HG03103 (cell line): Measurements from ENCODE around the gene CRYGB.
"Not testable (repeated sequence)": the region's sequence is repeated elsewhere in the genome, so short reads cannot be mapped to it uniquely, and the experiment has no call there.

ENCODE experiments used
- ATAC-seq: cut with Tn5 transposase; IDR thresholded peaks from one replicate; pipeline ENCODE4 v1.9.1; 2021; ENCODE audit warnings: low read depth; ENCODE audit not compliant: unreplicated experiment

CRYGB gene

DNA sequence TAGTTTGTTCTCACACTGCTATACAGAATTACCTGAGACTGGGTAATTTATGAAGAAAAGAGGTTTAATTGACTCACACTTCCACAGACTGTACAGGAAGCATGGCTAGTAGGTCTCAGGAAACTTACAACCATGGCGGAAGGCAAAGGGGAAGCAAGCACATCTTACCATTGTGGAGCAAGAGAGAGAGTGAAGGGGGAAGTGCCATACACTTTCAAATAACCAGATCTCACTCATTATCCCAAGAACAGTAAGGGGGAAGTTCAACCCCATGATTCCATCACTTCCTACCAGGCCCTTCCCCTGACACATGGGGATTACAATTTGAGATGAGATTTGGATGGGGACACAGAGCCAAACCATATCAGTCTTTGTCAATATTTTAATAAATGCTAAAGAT lies 5.0 kb upstream of the CRYGB start:
- ATAC-seq = no peak

DNA sequence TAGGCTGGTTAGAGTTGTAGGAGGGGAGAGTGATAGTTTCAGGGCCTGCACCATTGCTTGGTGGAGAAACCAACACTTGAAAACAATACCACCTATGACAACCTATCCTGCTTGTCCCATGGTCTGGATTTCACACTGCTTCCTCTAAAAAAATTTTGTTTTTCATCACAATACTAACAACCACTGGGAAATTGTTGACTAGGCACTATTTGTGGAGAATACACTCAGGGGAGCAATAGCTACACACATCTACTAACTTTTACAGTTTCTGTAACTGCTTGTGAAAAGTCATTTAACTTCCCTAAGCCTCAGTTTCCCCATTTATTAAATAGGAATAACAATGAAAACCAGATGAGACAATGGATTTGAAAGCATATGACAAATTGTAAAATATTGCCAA lies 4.1 kb upstream of the CRYGB start:
- no peak for ATAC-seq

DNA sequence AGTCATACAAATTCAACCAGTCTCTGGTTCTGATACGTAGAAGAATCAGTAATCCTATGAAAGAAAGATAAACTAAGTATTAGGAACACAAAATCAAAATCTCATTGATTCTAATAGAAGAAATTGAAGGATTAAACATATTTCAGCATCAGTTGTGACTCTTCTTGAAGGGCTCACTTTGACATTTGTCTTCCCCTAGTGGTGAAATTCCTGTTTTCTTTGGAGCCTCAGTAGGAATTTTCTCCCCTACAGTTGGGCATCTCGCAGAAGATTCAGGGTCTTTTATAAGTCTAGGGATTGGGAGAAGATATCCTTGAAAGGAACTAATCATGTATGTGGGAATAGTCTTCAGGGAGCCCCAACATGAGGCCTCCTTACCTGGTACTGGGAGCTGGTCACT lies 2.8 kb upstream of the CRYGB start:
- ATAC-seq = no peak

DNA sequence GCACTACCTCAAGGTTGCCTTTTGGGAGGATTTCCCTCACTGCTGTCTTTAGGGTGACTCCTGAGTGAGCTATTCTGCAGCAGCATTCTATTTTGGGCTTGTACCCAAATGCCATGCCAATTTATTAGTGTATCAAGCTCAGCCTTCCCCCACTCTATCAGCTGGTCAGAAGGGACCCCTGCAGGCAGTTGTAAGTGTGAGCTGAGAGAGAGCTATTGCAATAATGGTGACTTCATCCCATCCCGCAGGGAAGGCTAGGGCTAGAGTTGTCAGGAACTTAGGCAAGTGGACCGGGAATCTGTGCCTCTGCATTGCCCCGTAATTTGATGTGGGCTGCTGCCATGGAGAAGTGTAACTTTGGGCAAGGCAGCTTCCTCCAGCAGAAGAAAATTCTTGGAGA lies 1.8 kb upstream of the CRYGB start:
- ATAC-seq = no peak

DNA sequence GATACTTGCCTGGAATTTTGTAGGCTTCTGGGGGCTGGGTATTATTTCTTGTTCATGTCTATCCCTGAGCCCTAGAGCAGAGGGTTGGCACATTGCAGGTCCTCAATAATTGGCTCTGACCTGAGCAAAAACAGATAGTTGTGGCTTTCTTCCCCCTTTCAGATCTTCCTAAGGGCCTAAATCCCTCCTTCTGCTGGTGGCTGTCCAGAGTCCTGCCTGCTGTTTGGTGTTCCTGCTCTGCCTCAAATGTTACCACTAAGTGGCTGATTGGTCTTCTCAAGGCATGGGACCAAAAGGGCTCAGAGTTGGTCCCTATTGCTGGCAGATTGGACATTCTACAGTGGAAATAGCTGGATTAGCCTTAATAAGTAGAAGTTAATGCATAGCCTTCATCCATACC lies 1.1 kb upstream of the CRYGB start:
- no peak for ATAC-seq

DNA sequence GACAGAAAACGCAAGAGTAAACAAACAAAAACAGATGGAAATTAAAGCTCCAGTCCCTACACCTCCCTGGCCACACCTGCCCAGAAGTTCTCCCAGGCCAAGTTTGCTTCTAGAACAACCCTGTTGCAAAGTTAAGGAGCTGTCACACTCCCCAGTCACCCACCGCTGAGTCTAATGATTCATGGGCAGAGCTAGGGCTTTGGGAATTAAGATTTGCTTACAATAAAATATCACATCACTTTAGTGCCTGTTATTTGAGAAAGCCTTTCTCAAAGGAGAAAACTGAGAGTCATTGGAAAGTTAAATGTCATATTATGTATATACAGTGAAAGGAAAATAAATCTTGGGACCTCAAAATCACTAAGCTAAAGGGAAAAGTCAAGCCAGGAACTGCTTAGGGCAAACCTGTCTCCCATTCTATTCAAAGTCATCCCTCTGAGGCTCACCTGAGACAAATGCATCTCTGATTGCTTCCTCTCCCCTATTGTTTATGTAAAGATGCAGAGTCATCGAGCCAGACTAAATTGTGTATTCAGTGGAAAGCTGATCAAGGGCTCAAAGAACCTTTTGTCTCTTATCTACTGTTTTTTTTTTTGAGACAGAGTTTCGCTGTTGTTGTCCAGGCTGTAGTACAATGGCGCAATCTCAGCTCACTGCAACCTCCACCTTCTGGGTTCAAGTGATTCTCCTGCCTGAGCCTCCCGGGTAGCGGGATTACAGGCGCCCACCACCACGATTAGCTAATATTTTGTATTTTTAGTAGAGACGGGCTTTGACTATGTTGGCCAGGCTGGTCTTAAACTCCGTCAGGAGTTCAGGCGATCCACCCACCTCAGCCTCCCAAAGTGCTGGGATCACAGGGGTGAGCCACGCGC lies 2.8 kb downstream of the CRYGB start:
- ATAC-seq = no peak

DNA sequence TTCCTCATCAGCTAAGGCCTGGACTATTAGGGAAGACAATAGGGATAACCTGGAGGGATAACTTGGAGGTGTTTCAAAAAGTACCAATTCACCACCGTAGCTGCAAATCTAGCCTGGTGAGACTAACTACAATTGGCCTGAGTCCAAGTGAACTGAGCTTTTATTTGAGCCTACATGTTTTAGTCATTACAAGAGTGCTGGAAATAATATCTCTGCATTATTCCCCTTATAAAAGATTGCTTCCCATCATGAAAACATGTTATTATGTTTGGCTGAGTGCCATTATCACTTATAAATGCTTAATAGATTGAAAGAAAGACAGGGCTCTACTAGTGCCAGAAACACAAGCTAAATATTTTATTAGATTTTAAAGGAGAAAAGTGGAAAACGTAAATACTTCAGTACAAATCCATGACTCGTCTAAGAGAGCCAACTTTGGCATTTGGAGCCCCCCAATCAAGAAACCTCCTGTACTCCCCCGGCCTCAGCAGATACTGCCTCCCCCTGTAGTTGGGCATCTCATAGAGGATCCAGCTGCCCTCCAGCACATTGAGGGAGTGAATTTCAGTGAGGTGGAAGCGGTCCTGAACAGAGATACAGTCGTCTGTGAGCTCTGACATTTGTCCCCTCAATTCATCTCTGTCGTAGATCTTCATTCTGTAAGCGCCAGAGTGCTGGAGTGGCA lies 3.6 kb downstream of the CRYGB start:
- no peak for ATAC-seq

DNA sequence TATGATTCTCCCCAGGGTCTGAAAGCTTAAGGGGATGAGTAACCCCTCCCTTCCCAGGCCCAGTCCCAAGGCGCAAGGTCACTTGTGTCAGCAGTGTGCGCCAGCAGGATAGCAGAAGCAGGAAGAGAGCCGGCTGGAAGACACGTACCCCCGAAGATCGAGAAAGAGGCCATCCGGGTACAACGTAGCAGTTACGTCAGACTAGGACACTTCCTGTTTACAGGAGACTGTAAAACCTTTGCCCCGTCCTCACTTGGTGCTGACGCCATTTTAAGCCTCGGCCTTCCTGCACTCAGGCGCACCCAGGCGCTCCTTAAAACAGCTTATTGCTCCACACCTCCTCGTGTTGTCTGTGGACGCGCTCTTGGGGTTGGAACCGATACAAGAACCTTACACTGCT lies 6.5 kb downstream of the CRYGB start:
- no peak for ATAC-seq

DNA sequence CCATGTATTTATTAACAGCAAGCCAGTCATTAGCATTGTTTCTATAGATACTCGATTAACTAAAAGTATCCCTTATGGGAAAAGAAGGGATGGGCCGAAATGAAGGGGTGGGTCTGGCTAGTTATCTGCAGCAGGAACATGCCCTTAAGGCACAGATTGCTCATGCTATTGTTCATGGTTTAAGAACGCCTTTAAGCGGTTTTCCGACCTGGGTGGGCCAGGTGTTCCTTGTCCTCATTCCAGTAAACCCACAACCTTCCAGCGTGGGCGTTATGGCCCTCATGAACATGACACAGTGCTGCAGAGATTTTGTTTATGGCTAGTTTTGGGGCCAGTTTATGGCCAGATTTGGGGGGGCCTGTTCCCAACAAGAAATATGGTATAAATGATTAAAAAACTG lies 7.6 kb downstream of the CRYGB start:
- ATAC-seq = not testable (repeated sequence)

DNA sequence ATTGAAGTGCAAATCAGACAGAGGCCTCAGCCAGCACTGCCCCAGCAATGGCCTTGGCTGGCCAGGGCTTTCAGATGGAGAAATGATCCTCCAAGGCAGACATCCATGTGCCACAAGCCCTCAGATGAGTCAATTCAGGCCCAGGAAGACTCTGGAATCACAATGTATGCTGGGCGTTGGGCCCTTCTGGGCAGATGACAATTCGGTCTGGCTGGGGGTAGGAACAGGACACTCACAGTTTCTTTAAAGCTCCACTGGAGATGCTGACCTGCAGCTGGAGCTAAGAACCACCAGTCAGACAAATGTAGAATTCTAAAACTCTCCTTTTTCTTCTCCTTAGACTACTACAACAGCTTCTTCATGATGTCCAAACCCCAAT lies 9.3 kb downstream of the CRYGB start:
- no peak for ATAC-seq

DNA sequence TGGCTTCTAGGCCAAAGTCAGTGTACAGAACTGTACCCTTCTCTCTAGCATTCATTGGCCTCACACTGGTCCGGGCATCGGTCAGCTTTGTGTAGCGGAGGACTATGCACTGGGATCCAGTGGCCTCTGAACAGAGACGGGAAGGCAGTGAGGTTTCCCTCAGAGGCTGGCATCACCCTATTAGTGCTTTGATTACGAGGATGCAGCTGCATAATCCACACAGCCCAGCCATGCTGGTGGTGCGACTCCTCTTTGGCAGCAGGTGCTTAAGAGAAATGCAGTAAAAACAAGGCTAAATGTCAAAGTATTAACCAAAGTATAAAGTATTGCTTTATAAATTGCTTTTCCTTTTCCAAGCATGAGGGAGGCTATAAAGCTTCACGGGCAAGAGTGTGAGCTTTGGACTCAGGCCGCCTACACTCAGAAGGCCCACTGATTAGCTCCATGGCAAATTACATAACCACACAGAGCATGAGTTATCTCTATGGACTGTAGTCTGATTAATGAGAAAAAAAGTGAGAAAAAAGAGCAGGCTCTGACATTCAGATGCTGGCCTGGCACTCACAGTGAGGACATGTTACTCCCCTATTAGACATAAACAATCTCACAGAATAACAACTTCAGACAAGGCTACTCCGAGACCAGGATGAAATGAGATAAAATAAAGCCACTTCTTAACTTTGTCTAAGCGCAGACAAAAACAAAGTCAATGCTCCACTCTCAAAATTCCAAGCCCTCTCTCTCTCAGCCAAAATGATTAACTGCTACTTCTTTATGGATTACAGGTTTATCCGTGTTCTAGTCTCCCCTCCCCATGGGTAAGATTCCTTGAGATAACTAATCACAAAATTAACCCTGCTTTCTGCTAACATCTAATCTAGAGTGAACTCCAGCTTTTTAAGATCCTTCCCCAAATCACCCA lies 9.9 kb downstream of the CRYGB start:
- ATAC-seq = no peak

DNA sequence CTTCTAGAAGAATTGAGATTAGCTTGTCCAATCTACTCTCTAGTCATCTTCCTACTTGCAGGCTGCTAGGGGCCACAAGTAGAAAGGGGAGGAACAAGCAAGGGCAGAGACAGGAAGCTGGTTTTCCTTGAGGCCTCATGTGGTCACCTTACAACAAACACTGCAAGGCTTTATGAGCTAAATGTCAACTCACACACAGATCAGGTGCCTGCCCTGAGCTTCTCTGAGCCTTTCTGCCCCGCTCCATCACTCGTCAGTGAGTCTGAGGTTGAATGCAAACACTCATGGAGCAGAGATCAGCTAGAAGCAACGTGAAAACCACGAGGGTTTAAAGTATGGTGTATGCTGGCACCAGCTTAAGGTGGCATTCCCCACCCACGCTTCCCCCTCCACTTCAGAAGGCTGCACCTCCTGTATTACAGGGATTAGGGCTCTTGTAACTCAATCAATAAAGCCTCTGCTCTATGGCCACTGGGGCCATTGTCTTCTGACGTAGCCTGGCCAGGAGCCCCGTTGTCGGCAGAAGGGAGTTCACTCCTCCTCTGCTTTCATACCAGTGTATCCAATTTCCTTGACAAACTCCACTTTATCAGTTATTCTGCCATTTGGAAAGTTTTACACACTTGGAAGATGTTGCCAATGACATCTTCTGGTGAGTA lies 10.9 kb downstream of the CRYGB start:
- ATAC-seq = peak; percentile 47

DNA sequence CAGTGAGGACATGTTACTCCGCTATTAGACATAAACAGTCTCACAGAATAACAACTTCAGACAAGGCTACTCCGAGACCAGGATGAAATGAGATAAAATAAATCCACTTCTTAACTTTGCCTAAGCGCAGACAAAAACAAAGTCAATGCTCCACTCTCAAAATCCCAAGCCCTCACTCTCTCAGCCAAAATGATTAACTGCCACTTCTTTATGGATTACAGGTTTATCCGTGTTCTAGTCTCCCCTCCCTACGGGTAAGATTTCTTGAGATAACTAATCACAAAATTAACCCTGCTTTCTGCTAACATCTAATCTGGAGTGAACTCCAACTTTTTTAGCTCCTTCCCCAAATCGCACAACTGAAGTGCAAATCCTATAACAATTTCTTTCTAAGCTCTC lies 15.2 kb downstream of the CRYGB start:
- ATAC-seq = no peak

DNA sequence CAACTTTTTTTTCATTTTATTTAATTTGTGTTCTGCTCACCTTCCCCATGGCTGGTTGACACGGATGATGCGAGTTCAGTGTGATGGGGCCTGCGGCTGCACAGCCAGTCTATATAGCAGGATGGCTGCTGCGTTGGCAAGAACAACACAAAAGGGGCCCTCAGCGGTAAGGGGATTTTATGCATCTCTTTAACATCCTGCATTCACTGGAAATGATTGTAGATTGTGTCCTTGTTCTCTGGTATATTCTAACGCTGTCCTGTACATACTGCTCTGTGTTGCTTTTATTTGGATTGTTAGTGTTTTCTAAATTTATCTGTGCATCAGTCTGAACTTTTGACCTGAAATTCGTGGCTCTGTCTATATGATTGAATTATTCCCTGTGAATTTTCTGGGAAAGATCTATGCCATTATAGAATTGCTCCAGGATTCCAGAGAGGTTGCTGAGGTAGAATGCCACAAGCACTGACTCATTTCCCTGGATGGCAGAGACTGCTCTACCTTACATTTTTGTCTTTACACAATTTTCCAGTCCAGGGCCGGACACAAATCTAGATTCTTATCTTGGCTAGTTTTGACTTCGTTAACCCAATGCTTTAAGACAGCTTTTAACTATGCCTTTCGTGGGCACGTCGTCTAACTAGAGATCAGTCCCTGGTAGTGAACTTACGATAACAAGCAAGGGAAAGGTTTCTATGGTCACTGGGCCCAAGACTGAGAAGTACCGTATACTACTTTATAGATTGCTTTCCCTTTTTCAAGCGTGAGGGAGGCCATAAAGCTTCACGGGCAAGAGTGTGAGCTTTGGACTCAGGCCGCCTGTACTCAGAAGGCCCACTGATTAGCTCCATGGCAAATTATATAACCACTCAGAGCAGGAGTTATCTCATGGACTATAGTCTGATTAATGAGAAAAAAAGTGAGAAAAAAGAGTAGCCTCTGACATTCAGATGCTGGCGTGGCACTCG lies 15.9 kb downstream of the CRYGB start, which contains the start of gene CRYGC:
CRYGC (minus strand) TSS at position 85 of the 968 bp plus-strand sequence; CDS start at position 49, 36 bp downstream.
- ATAC-seq = no peak

DNA sequence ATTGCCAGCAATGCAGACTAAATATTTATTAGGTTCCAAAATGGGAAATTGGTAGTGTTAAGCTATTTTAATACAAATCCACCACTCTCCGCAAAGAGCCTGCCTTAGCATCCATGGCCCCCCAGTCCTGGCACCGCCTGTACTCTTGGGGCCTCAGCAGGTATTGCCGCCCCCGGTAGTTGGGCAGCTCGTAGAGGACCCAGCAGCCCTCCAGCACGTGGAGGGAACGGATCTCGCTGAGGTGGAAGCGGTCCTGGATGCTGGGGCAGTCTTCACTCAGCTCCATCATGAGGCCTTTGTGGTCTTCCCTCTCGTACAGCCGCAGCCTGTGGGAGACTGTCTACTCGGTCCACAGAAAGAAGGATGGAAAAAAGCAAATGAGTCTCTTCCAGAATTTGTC lies 17.8 kb downstream of the CRYGB start:
- ATAC-seq = no peak

DNA sequence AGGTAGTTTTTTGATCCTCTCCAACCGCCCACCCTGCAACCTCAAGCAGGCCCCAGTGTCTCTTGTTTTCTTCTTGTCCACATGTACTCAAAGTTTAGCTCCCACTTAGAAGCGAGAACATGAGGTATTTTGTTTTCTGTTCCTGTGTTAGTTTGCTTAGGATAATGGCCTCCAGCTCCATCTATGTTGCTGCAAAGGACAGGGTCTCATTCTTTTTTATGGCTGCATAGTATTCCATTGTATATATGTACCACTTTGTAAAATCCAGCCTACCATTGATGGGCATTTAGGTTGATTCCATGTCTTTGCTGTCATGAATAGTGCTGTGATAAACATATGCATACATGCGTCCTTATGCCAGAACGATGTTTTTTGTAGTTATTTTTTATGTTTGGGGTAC lies 18.9 kb downstream of the CRYGB start:
- ATAC-seq = no peak

DNA sequence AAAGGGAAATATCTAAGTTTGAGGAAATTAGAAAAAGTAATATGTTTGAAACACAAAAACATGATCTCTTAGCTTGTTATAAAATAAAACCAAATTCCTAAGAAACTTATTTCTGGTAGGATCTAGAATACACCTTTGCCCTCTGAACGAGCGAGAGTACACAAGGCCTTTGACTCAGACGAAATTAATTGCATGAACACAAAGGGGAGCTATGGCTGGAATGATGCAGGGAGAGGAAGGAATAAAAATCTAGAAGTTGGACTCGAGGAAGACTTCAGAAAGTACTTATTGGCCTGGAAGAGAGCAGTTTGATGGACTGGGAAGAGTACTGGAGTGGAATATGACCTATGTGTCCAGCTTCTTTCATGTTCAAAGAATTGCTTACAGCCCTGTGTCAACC lies 20.7 kb downstream of the CRYGB start:
- ATAC-seq = no peak

DNA sequence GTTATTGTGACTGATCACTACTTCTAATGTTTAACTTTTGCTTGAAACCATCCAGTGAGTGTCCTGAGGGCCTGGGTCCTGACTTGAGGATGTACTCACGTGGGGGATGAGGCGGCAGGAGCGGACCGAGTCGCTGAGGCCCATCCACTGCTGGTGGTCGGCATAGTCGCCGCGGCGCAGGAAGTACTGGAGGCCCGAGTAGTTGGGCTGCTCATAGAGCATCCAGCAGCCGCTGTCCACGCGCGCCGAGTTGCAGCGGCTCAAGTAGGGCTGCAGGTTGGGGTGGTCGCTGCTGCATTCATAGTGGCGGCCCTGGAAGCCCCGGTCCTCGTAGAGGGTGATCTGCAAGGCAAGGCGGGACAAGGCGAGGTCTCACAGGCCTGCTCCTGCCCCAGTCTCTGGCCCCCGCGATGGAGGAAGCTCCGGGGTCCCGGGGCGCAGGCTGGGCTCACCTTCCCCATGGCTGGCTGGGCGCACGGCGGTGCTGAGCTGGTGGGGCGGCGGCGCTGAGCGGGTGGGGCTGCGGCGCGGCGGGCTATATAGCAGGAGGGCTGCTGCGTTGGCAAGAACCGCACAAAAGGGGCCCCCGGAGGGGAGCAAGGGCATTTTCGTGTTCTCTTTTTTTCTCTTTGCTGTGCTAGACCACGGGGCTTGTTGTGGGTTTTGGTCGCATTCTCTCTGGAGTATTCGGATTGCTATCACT lies 21.8 kb downstream of the CRYGB start, which contains the start of gene CRYGD:
CRYGD (minus strand) TSS at position 512 of the 703 bp plus-strand sequence; CDS start at position 461, 51 bp downstream.
- not testable (repeated sequence) for ATAC-seq

DNA sequence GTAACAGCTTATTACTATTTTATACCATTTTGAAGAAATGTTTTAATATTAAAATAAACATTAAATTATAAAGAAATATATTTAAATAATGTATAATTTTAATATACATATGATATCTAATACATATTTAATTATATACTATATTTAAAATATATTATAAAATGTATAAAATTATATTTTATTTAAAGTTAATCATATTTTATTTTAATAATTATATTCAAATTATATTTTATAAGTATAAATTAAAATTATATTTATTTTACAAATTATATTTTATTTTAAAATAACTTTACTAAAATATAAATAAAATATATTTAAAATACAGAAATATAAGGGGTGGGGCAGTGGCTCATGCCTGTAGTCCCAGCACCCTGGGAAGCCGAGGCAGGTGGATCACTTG lies 23.7 kb downstream of the CRYGB start:
- no peak for ATAC-seq
